ENCODE measurements around the gene KCNJ4.
A peak's percentile ranks its signal among the peaks of the same experiment; 100 is the strongest.

The KCNJ4 gene

DNA sequence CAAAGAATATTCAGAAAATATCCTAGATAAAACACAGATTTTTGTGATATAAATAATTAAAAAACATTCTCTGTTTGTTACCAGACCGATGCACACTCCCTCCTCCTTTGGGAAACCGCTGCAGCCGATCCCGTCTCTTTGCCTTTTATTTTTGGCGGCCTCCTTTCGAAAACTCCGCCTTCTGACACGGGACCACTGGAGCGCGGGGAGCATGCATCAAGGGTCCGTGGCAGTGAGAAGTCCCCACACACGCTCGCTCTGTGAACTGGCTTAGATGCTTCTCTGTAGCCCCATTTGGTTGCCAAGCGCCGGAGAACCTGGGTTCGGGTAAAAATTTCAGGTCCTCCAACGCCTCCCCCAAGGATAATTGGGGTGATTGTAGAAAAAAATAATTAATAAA is 34.1 kb upstream of the KCNJ4 start:
- Histone ChIP-seq H3K4me3 (ENCODE audit: low read depth in 1 of 2, low read length in 1 of 2) (no peak overlapping the region), H3K4me1 (ENCODE audit: control insufficient read depth in 1 of 2, insufficient read depth in 1 of 2, low read depth in 1 of 2, low read length in 1 of 2) (peaks cover 0 to 4% of the 10 kb centered on the region in 2 experiments), H3K27ac (no peak overlapping the region), H3K27me3 (no peaks in the 10 kb centered on the region), H3K9me3 (peaks cover 7% of the 10 kb centered on the region), H3K36me3 (peaks cover 100% of the 10 kb centered on the region)
- TF ChIP-seq, protein P1, sequence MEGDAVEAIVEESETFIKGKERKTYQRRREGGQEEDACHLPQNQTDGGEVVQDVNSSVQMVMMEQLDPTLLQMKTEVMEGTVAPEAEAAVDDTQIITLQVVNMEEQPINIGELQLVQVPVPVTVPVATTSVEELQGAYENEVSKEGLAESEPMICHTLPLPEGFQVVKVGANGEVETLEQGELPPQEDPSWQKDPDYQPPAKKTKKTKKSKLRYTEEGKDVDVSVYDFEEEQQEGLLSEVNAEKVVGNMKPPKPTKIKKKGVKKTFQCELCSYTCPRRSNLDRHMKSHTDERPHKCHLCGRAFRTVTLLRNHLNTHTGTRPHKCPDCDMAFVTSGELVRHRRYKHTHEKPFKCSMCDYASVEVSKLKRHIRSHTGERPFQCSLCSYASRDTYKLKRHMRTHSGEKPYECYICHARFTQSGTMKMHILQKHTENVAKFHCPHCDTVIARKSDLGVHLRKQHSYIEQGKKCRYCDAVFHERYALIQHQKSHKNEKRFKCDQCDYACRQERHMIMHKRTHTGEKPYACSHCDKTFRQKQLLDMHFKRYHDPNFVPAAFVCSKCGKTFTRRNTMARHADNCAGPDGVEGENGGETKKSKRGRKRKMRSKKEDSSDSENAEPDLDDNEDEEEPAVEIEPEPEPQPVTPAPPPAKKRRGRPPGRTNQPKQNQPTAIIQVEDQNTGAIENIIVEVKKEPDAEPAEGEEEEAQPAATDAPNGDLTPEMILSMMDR (IDR thresholded peaks at IDR 0.05) = no peak

DNA sequence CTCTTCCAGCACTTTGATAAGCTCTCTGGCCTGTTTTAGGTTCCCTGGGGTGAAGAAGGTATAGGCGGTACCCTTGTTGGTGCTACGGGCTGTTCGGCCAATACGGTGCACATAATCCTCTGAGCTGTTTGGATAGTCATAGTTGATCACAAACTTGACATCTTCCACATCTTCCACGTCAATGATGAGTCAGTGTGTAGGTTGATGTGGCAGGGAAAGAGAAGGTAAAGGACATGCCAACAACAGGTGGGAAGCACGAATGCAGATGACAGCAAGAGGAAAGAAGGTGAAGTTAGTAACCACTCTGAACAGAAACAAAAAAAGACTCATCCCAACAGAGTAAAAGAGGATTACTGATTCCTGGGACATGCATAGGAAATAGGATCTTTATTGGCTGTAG is 32.9 kb upstream of the KCNJ4 start:
- Histone ChIP-seq H3K27me3 (no peaks in the 10 kb centered on the region), H3K9me3 (no peaks in the 10 kb centered on the region), H3K27ac (no peak overlapping the region), H3K4me1 (ENCODE audit: control insufficient read depth in 1 of 2, insufficient read depth in 1 of 2, low read depth in 1 of 2, low read length in 1 of 2) (peaks cover 0 to 4% of the 10 kb centered on the region in 2 experiments), H3K36me3 (peaks cover 100% of the 10 kb centered on the region), H3K4me3 (ENCODE audit: low read depth in 1 of 2, low read length in 1 of 2) (no peak overlapping the region)
- TF ChIP-seq, protein P1 (IDR thresholded peaks at IDR 0.05) = no peak

DNA sequence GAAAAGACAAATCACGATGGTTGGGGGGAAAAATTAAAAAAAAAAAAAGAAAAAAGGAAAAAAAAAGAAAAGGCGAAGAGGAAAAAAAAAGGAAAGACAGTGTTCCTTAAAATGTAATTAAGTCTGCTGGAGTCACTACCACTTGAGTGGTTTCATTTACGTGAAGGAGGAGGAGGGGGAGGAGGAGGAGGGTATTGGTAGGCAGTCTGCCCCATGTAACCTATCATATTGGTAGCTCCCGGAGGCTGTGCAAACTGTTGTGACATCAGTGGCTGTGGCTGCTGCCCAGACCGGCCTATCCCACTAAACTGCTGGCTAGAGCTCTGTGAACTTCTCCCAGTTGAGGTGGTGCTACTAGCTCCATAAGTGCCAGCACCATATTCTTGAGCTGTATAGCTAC is 30.8 kb upstream of the KCNJ4 start:
- Histone ChIP-seq H3K4me1 (ENCODE audit: control insufficient read depth in 1 of 2, insufficient read depth in 1 of 2, low read depth in 1 of 2, low read length in 1 of 2) (peaks cover 0 to 4% of the 10 kb centered on the region in 2 experiments), H3K4me3 (ENCODE audit: low read depth in 1 of 2, low read length in 1 of 2) (no peak overlapping the region), H3K27ac (peak overlapping the region; percentile 6), H3K27me3 (no peaks in the 10 kb centered on the region), H3K36me3 (peaks cover 100% of the 10 kb centered on the region), H3K9me3 (no peaks in the 10 kb centered on the region)
- TF ChIP-seq, protein P1 (IDR thresholded peaks at IDR 0.05) = no peak

DNA sequence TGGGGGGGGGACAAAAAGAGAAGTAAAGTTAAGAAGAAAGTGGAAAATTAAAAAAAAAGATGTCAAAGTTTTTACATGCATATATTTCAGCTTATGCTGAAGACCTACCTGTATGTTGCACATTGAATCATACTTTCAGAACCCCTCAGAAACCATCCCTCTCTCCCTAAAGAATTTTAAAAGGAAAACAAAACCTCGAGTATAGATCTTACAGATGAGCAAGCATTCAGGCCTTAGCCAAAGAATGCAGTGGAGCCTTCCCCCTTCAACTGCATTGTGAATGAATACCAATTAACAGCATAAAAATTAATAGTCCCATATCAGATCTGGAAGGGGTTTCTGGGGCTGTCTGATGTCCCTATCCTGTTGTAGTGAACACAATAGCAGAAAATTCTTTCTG is 29.2 kb upstream of the KCNJ4 start:
- H3K4me1 ChIP-seq (ENCODE audit: control insufficient read depth in 1 of 2, insufficient read depth in 1 of 2, low read depth in 1 of 2, low read length in 1 of 2) = no peaks in the 10 kb centered on the region
- H3K27ac ChIP-seq = peak overlapping the region; percentile 26
- H3K27me3 ChIP-seq = no peaks in the 10 kb centered on the region
- H3K36me3 ChIP-seq = peaks cover 100% of the 10 kb centered on the region
- TF ChIP-seq, protein P1 (IDR thresholded peaks at IDR 0.05) = no peak
- H3K9me3 ChIP-seq = no peaks in the 10 kb centered on the region
- H3K4me3 ChIP-seq (ENCODE audit: low read depth in 1 of 2, low read length in 1 of 2) = no peak overlapping the region

DNA sequence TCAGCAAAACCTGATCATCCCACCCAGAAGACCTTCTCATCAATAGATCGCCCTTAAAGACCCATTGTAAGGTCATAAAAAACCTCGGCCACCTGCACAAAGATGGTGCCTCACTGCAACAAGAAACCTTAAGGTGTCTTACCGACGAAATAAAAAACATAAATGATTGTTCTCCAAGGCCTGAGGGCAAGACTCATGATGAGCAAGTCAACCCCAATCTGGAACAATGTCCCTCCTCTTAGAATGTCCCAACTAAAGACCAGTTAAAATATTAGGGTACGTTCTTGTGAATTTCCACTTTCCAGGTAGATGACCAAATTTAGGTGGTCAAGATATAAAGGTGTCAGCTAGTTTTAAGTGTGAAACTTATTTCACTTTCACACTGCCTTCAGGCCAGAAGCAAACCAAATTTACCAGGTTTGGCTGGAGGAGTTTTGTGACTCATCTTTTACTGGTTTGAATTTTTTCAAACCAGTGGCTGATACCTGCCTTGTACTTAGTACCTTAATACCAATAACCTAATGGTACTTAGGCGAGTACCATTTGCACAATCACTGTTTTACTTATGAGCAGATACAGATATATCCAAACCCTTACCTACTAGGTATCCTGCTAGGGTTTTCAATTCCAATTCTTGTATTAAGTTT is 27.8 kb upstream of the KCNJ4 start:
- H3K36me3 ChIP-seq = peaks cover 92% of the 10 kb centered on the region
- H3K4me1 ChIP-seq (ENCODE audit: control insufficient read depth in 1 of 2, insufficient read depth in 1 of 2, low read depth in 1 of 2, low read length in 1 of 2) = no peaks in the 10 kb centered on the region

More for the DNA sequence above, 27.8 kb upstream of the KCNJ4 start:
- Histone ChIP-seq H3K27ac (peak overlapping the region; percentile 12), H3K27me3 (no peaks in the 10 kb centered on the region), H3K4me3 (ENCODE audit: low read depth in 1 of 2, low read length in 1 of 2) (no peak overlapping the region), H3K9me3 (no peaks in the 10 kb centered on the region)
- TF ChIP-seq, protein P1 (IDR thresholded peaks at IDR 0.05) = no peak
